ENCODE data around the gene SGMS1. TPM values are rescaled to one million over a fixed set of nuclear protein-coding genes. Genes with fewer than 3 reads are reported as not detected.
A peak's percentile ranks its signal among the peaks of the same experiment; 100 is the strongest.

SGMS1 gene
- total RNA-seq, 5 donors from 2014 or later (not counting 1 experiment from before 2014, with no cell fraction given), result 28.4 to 39.7 (median 32.6) TPM

DNA sequence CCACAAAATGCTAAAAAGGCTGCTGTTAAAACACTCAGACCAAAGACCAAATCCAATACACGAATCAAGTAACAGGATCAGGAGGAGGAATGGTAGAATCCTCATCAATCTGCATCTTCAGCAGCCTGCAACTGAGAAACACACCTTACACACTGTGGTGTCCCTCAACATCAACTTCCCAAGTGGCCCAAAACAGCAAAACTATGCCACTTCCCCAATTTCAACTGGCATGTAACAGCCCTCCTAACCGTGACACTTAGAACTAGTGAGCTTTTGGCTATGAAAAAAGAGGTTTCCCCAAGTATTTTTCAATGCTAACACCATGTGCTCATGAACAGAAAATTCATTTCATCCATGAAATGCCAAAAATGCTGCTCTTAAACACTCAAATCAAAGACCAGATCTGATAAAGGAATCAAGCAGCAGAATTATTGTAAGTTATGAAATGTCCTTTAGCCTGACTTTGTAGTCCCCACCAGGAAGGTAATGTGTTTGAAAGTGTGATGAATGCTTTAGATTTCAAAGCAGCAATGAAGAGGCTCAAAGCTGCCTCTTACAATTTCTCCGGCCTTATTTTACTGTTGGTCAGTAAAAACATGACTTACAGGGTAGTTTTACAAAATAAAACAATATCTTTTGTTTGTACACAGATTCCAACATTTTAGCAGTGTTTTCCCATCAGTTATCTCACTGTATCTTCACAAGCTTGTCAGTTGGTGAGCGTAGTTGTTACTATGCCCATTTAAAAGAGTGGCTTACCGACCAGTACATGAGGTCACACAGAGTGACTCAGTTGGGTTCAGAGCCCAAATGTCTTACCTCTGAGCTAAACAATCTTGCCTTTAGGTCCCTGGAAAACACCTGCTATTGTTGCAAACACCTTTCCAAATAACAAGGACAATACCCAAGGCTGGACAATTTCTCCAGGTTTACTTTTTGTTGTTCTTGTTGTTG lies 306.8 kb downstream of the SGMS1 start:
- Histone ChIP-seq H3K27me3 (replicated peaks in 1 of 2; ENCODE audit: control insufficient read depth in 2 of 2, extremely low read depth in 1 of 2, insufficient read depth in 2 of 2, low read length in 1 of 2) (no peaks in the 10 kb centered on the region), H3K4me1 (ENCODE audit: control insufficient read depth in 1 of 2, extremely low read depth in 1 of 2, insufficient read depth in 2 of 2, low read length in 2 of 2) (no peaks in the 10 kb centered on the region), H3K9me3 (no peaks in the 10 kb centered on the region), H3K36me3 (ENCODE audit: control insufficient read depth in 2 of 2, extremely low read depth in 1 of 2, insufficient read depth in 1 of 2, low read length in 1 of 2) (peaks cover 0 to 7% of the 10 kb centered on the region in 2 donors), H3K4me3 (ENCODE audit: control insufficient read depth in 1 of 2, extremely low read depth in 1 of 2, low read length in 1 of 2) (no peak overlapping the region), H3K27ac (ENCODE audit: low read length) (no peak overlapping the region)
- no peak for DNase-seq
- ChIA-PET POLR2A (no interaction called here), CTCF (interaction anchor here in 1 of 2 donors (0.7 kb wide), 1 partner anchor 15 kb away, joined by 3 read pairs; no protein-coding TSS in a partner anchor)
- ATAC-seq (replicated peaks in 1 of 4), result no peak
- peaks cover 16 to 30% (median 23%) of the 10 kb centered on the region in 3 donors for H3K4me1 Mint-ChIP-seq
- WGBS (ENCODE audit: insufficient coverage), result 90% methylated on average over 3 of the region's 5 CpGs
- peaks cover 0 to 9% (median 9%) of the 10 kb centered on the region in 3 donors for H3K9me3 Mint-ChIP-seq
- no peak overlapping the region for H3K27ac Mint-ChIP-seq
- H3K36me3 Mint-ChIP-seq, result peaks cover 72% of the 10 kb centered on the region
- no peaks in the 10 kb centered on the region for H3K27me3 Mint-ChIP-seq
- H3K4me3 Mint-ChIP-seq, result no peak overlapping the region

DNA sequence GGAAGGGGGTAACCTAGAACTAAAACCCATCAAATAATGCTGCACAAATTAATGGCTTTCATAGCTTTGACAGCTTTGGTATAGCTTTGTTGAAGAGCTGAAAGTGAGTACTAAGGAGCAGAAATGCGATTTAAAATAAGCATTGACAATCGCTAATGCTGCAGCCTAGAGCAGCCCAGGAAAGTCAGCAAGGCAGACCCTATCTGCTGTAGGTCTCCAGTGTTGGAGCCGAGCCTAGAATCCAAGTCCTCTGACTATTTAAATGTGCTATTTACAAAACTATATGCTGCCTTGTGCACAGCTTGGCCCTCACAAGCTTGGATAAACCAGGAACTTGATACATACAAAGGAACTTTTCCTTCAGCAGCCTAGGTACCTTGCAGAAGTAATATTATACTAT lies 307.6 kb downstream of the SGMS1 start:
- no peaks in the 10 kb centered on the region for H3K4me1 ChIP-seq (ENCODE audit: control insufficient read depth in 1 of 2, extremely low read depth in 1 of 2, insufficient read depth in 2 of 2, low read length in 2 of 2)
- peaks cover 67% of the 10 kb centered on the region for H3K36me3 Mint-ChIP-seq
- peaks cover 0 to 8% of the 10 kb centered on the region in 2 donors for H3K36me3 ChIP-seq (ENCODE audit: control insufficient read depth in 2 of 2, extremely low read depth in 1 of 2, insufficient read depth in 1 of 2, low read length in 1 of 2)
- H3K27ac ChIP-seq (ENCODE audit: low read length), result no peak overlapping the region
- H3K27me3 Mint-ChIP-seq, result no peaks in the 10 kb centered on the region
- H3K4me1 Mint-ChIP-seq, result peaks cover 16 to 26% (median 18%) of the 10 kb centered on the region in 3 donors
- no peak overlapping the region for H3K4me3 ChIP-seq (ENCODE audit: control insufficient read depth in 1 of 2, extremely low read depth in 1 of 2, low read length in 1 of 2)
- peaks cover 0 to 9% (median 9%) of the 10 kb centered on the region in 3 donors for H3K9me3 Mint-ChIP-seq
- DNase-seq, result no peak
- CTCF ChIA-PET, result no interaction called here
- H3K27ac Mint-ChIP-seq, result no peak overlapping the region
- no peak overlapping the region for H3K4me3 Mint-ChIP-seq
- POLR2A ChIA-PET, result no interaction called here
- ATAC-seq (replicated peaks in 1 of 4), result no peak
- no peaks in the 10 kb centered on the region for H3K27me3 ChIP-seq (replicated peaks in 1 of 2; ENCODE audit: control insufficient read depth in 2 of 2, extremely low read depth in 1 of 2, insufficient read depth in 2 of 2, low read length in 1 of 2)
- 84% methylated on average over 3 of the region's 3 CpGs for whole genome bisulfite sequencing (ENCODE audit: insufficient coverage)
- no peaks in the 10 kb centered on the region for H3K9me3 ChIP-seq

DNA sequence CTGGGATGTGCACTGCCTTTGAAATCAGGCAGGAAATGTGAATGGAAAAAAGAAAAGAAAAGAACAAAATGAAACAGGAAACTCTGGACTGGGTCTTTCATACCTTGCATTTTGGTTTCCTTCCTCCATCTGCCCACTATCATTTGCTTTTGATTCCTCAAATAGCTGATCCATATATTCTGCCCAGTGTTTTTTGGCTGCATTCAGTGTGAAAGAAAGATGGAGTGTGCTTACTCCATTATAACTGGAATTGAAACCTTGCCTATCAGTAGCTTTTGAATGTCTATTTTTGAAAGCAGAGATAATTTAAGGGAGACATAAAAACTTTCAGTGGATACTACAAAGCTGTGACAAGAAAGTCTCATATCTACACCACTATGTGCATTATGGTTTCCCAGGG lies 308.3 kb downstream of the SGMS1 start:
- ATAC-seq (replicated peaks in 1 of 4), result no peak
- H3K4me3 Mint-ChIP-seq, result no peak overlapping the region
- H3K4me3 ChIP-seq (ENCODE audit: control insufficient read depth in 1 of 2, extremely low read depth in 1 of 2, low read length in 1 of 2), result no peak overlapping the region
- H3K4me1 ChIP-seq (ENCODE audit: control insufficient read depth in 1 of 2, extremely low read depth in 1 of 2, insufficient read depth in 2 of 2, low read length in 2 of 2), result no peaks in the 10 kb centered on the region
- peaks cover 4 to 14% of the 10 kb centered on the region in 2 donors for H3K36me3 ChIP-seq (ENCODE audit: control insufficient read depth in 2 of 2, extremely low read depth in 1 of 2, insufficient read depth in 1 of 2, low read length in 1 of 2)
- ChIA-PET CTCF (interaction anchor here in 1 of 2 donors (1.1 kb wide), 1 partner anchor 8 kb away, joined by 3 read pairs; no protein-coding TSS in a partner anchor), POLR2A (no interaction called here)
- no peaks in the 10 kb centered on the region for H3K27me3 ChIP-seq (replicated peaks in 1 of 2; ENCODE audit: control insufficient read depth in 2 of 2, extremely low read depth in 1 of 2, insufficient read depth in 2 of 2, low read length in 1 of 2)
- H3K9me3 Mint-ChIP-seq, result peaks cover 0 to 9% (median 9%) of the 10 kb centered on the region in 3 donors
- H3K36me3 Mint-ChIP-seq, result peaks cover 68% of the 10 kb centered on the region
- H3K9me3 ChIP-seq, result no peaks in the 10 kb centered on the region
- no peak overlapping the region for H3K27ac ChIP-seq (ENCODE audit: low read length)
- H3K27me3 Mint-ChIP-seq, result no peaks in the 10 kb centered on the region
- no peak for DNase-seq
- peak overlapping the region in 1 of 2 donors; percentile 37 for H3K27ac Mint-ChIP-seq
- H3K4me1 Mint-ChIP-seq, result peaks cover 16 to 24% (median 16%) of the 10 kb centered on the region in 3 donors

DNA sequence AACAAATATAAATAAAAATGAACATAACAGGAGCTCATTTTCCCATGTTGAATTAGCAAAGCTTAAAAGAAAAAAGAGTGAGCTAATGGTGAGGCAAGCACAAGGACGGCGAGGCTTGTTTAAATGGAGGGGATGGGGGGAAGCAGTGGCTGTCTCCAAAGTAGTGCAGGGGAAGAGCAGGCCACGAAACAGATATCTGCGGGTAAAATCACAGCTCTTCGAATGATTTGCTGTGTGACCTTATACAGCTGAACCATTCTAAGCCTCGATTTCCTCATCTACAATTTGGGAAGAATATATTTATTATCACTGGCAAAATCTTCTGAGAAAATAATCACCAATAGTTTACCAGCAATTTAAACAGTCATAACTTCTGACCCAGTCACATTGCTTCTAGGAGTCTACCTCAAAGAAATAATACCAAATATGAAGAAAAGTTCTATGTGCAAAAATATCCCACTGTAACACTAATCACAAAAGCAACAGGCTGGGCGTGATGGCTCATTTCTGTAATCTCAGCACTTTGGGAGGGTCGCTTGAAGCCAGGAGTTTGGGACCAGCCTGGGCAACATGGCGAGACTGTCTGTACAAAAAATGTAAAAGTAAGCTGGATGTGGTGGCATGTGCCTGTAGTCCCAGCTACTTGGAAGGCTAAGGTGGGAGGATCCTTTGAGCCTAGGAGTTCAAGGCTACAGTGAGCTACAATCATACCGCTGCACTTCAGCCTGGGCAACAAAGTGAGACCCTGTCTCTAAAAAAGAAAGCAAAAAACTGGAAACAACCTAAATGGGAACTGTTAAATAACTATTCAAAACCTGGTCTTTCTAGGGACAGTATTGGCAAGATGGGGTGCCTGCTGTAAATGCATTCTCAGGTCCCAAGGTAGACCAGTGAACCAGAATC lies 309.3 kb downstream of the SGMS1 start:
- 91% methylated on average over 3 of the region's 10 CpGs for WGBS (ENCODE audit: insufficient coverage)
- POLR2A ChIA-PET, result interaction anchor here in 1 of 2 donors (0.5 kb wide), 1 partner anchor 333 kb away, joined by 14 read pairs; no protein-coding TSS in a partner anchor
- H3K27me3 Mint-ChIP-seq, result no peaks in the 10 kb centered on the region

GRCh38 chr10:50312464-50313437 lies 311.0 kb downstream of the SGMS1 start:
- ATAC-seq (replicated peaks in 1 of 4) (no peak), DNase-seq (no peak)
- H3K9me3 Mint-ChIP-seq, result peaks cover 0 to 9% (median 9%) of the 10 kb centered on the region in 3 donors
- Histone ChIP-seq H3K36me3 (ENCODE audit: control insufficient read depth in 2 of 2, extremely low read depth in 1 of 2, insufficient read depth in 1 of 2, low read length in 1 of 2) (peaks cover 4 to 34% of the 10 kb centered on the region in 2 donors), H3K4me3 (ENCODE audit: control insufficient read depth in 1 of 2, extremely low read depth in 1 of 2, low read length in 1 of 2) (no peak overlapping the region), H3K9me3 (no peaks in the 10 kb centered on the region), H3K27me3 (replicated peaks in 1 of 2; ENCODE audit: control insufficient read depth in 2 of 2, extremely low read depth in 1 of 2, insufficient read depth in 2 of 2, low read length in 1 of 2) (no peaks in the 10 kb centered on the region), H3K27ac (ENCODE audit: low read length) (no peak overlapping the region), H3K4me1 (ENCODE audit: control insufficient read depth in 1 of 2, extremely low read depth in 1 of 2, insufficient read depth in 2 of 2, low read length in 2 of 2) (no peaks in the 10 kb centered on the region)
- H3K4me1 Mint-ChIP-seq, result peaks cover 13 to 24% (median 15%) of the 10 kb centered on the region in 3 donors
- no peak overlapping the region for H3K4me3 Mint-ChIP-seq
- POLR2A ChIA-PET, result no interaction called here
- WGBS (ENCODE audit: insufficient coverage), result 84% methylated on average over 3 of the region's 10 CpGs
- H3K27ac Mint-ChIP-seq, result no peak overlapping the region
- CTCF ChIA-PET, result no interaction called here
- H3K36me3 Mint-ChIP-seq, result peaks cover 66% of the 10 kb centered on the region
- H3K27me3 Mint-ChIP-seq, result no peaks in the 10 kb centered on the region

More for the DNA sequence above, 309.3 kb downstream of the SGMS1 start:
- Mint-ChIP-seq H3K9me3 (peaks cover 0 to 9% (median 9%) of the 10 kb centered on the region in 3 donors), H3K4me3 (no peak overlapping the region), H3K36me3 (peaks cover 70% of the 10 kb centered on the region), H3K4me1 (peaks cover 15 to 24% (median 16%) of the 10 kb centered on the region in 3 donors), H3K27ac (no peak overlapping the region)
- H3K4me3 ChIP-seq (ENCODE audit: control insufficient read depth in 1 of 2, extremely low read depth in 1 of 2, low read length in 1 of 2), result no peak overlapping the region
- H3K9me3 ChIP-seq, result no peaks in the 10 kb centered on the region
- H3K4me1 ChIP-seq (ENCODE audit: control insufficient read depth in 1 of 2, extremely low read depth in 1 of 2, insufficient read depth in 2 of 2, low read length in 2 of 2), result no peaks in the 10 kb centered on the region
- no peaks in the 10 kb centered on the region for H3K27me3 ChIP-seq (replicated peaks in 1 of 2; ENCODE audit: control insufficient read depth in 2 of 2, extremely low read depth in 1 of 2, insufficient read depth in 2 of 2, low read length in 1 of 2)
- H3K36me3 ChIP-seq (ENCODE audit: control insufficient read depth in 2 of 2, extremely low read depth in 1 of 2, insufficient read depth in 1 of 2, low read length in 1 of 2), result peaks cover 4 to 22% of the 10 kb centered on the region in 2 donors
- no peak for DNase-seq
- H3K27ac ChIP-seq (ENCODE audit: low read length), result no peak overlapping the region
- CTCF ChIA-PET, result interaction anchor here in 1 of 2 donors (1.1 kb wide), 1 partner anchor 9 kb away, joined by 3 read pairs; no protein-coding TSS in a partner anchor
- no peak for ATAC-seq (replicated peaks in 1 of 4)
